Subcutaneous adipose tissue (tissue), 4 donors: ENCODE data around the gene HOXA2. TPM values are rescaled to one million over a fixed set of nuclear protein-coding genes. Genes with fewer than 3 reads are reported as not detected.

Experiments
- CTCF ChIP-seq: fragments of 450-650 bp; IDR thresholded peaks from one replicate; pipeline ENCODE4 v1.5.1; 2016; ENCODE audit warnings: low read depth, mild to moderate bottlenecking, control low read depth, antibody characterized with exemption, moderate library complexity
- total RNA-seq, 4 donors: library from RNA; depleted of rRNA; stranded (reverse); fragments of >200 nt; gene quantifications; one replicate each; pipeline ENCODE4 v1.1.0, GENCODE V29; 2016

The HOXA2 gene
- total RNA-seq, 4 donors from 2014 or later = 0.51 to 1.7 (median 0.88) TPM; not detected in 1

- no peak for TF ChIP-seq CTCF
Measured at GRCh38 chr7:27143023-27143949, 40.8 kb upstream of the HOXA2 start, which contains the start of gene HOXA5. Gene HOXA5, minus strand, starts transcription at chr7:27143681. Its CDS starts 74 bp downstream, at chr7:27143607.

- TF ChIP-seq CTCF = no peak
Measured at GRCh38 chr7:27142580-27143022, 40.1 kb upstream of the HOXA2 start.

GRCh38 chr7:27141923-27142579, 39.6 kb upstream of the HOXA2 start:
- TF ChIP-seq CTCF = no peak

GRCh38 chr7:27141137-27141922, 38.8 kb upstream of the HOXA2 start:
- TF ChIP-seq CTCF = no peak

- no peak for TF ChIP-seq CTCF
Measured at GRCh38 chr7:27140126-27140857, 37.8 kb upstream of the HOXA2 start.

- no peak for TF ChIP-seq CTCF
Measured at GRCh38 chr7:27139334-27140125, 37.0 kb upstream of the HOXA2 start.
